Gastrocnemius medialis (tissue), 4 donors: ENCODE measurements around the gene TAPT1.

Experiments
- CTCF ChIP-seq, 5 experiments: fragments of 450-650 bp in 3 of 5; fragments of 200-600 bp in 2 of 5; sonication (generic) in 2 of 5; IDR thresholded peaks in 4 of 5; conservative IDR thresholded peaks in 1 of 5; 1 replicate in 4 of 5; 2 replicates in 1 of 5; pipeline ENCODE4 v1.5.1; 2016 to 2019; ENCODE audit warnings: antibody characterized with exemption in 5 of 5, mild to moderate bottlenecking in 3 of 5, moderate library complexity in 3 of 5
- POLR2A ChIP-seq, 2 donors: fragments of 450-650 bp; IDR thresholded peaks; one replicate each; pipeline ENCODE4 v1.6.1; 2017; ENCODE audit warnings: antibody characterized with exemption in 2 of 2, mild to moderate bottlenecking in 2 of 2, moderate library complexity in 2 of 2

DNA sequence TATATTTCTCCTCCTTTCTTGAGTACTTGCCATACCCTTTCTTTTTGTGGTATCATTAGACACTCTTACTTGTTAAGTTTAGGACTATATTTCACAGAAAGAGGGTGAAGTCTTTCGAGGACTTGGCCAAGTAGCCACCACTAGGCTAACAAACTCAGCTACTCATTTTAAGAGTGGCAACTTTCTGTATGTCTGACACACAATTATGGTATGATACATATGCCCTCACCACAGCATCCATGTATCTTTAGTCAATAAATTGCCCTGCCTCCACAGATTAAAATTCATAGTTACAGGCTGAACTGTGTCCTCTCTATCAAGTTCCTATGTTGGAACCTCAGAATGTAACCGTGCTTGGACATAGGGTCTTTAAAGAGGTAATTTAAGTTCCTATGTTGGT, 23.2 kb downstream of the TAPT1 start:
- TF ChIP-seq POLR2A (IDR thresholded peaks at IDR 0.05) (no peak), CTCF (IDR thresholded peaks at IDR 0.05 in 4 of 5, conservative IDR thresholded peaks at IDR 0.05 in 1 of 5) (no peak)
